ENCODE results near the gene PSME2. TPM values are rescaled to one million over a fixed set of nuclear protein-coding genes. Genes with fewer than 3 reads are reported as not detected.

The PSME2 gene, protein sequence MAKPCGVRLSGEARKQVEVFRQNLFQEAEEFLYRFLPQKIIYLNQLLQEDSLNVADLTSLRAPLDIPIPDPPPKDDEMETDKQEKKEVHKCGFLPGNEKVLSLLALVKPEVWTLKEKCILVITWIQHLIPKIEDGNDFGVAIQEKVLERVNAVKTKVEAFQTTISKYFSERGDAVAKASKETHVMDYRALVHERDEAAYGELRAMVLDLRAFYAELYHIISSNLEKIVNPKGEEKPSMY
- total RNA-seq = 72.1 and 87.5 TPM in 2 replicates

DNA sequence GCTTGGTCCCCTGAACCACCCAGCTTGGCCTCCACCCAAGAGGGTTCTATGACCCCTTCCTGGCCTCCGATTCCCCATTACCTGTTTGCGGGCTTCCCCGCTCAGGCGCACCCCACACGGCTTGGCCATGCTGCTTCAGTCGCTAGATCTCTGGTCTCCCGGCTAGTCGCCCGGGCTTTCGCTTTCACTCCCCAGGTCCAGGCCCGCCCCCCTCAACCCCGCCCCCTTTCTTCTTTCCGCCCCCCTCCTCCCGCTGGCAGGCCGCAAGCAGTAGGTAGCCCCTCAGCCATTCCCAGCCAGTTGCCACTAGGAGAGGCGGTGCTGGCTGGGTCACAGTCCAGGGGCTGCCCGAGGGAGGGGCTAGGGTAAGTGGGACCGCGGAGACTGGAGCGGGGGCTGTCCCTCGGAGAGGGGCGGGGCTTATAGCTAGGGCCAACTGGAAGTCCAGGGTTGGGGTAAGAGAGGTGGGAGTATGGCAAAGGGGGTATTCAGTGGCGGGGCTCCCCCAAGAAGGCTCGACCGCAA is at the start of gene PSME2:
Gene PSME2, minus strand, starts transcription at position 158 of the 525 bp plus-strand sequence. Its CDS starts 29 bp downstream, at position 129.

DNA sequence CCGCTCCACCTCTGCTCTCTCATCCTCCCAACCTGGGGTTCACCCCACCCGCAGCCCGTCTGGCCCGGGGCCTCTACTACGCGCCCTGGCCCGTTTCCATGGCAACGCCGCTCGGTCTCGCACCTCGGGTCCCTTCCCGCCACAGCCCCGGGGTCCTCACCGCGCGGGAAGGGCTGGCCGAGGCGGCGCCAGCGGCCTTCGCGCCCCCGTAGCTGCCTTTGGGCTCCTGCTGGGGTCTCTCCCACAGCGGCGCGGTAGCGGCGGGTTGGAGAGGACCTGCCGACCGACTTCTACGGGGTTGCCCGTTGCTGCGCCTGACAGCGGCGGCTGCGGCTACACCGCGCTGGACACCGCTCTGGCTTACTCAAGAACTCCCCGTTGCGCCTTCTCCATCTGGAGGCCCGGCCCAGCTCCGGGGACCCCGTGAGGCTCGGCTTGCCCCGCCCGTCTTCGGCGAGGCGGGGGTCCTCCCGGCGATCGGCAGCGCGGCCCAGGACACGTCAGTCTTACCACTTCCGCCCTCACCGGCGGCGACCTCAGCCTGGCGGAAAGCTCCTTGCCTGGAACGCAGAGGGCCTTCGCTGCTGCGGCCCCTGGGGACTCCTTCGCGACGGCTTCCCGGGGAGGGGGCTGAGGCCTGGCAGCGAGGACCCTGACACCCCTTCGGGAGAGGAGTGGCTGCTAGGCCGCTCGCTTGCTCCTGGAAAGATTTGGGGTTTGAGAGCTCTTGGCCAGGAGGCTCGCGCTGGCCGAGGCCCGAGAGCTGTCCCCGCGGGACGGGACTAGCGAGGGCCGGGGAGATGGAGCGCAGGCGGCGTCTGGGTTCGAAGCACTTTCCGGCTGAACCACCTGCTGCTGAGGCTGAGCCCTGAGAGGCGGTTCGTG is 49.0 kb upstream of the PSME2 start, which contains the start of gene TM9SF1:
Gene TM9SF1, minus strand, starts transcription at position 256 of the 885 bp plus-strand sequence. CDS start 422 bp downstream, outside the sequence.

DNA sequence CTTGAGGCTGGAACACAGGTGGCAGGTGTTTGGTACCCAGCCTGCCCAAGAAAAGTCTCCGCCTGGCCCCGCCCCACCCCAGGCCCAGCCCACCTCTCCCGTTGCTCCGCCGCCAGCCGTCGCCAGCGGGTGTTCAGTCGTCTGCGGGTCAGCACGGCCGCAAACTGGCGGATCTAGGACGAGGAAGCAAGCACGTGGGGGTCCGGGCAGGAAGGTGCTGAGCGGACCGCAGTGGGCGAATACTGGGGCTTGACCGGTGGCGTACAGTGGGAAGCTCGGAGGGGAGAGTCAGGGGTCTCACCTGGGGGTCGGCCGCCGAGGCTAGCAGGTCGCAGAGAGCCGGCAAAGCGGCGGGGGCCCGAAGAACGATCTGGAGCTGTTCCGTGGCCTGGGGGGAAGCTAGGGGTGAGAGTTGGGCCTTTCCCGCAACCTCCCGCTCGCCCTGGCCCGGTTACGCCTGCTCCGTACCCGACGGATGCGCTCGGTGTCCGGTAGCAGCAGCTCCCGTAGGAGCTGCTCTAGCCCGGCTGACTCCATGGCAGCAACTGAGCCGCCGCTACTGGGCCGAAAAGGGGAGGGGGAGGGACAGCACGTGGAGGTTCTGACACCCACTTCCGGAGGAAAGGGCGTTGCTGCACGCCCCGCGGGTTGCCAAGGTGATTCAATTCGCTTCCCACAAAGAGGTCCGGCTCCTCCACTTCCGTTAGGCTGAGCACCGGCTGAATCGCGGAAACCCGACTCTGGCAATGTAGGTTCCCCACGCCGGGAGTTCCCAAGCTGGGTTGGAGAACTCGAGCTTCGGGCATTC is 42.0 kb upstream of the PSME2 start, which contains the start of gene IPO4:
Gene IPO4, minus strand, starts transcription at position 566 of the 808 bp plus-strand sequence. Its CDS starts 29 bp downstream, at position 537.

DNA sequence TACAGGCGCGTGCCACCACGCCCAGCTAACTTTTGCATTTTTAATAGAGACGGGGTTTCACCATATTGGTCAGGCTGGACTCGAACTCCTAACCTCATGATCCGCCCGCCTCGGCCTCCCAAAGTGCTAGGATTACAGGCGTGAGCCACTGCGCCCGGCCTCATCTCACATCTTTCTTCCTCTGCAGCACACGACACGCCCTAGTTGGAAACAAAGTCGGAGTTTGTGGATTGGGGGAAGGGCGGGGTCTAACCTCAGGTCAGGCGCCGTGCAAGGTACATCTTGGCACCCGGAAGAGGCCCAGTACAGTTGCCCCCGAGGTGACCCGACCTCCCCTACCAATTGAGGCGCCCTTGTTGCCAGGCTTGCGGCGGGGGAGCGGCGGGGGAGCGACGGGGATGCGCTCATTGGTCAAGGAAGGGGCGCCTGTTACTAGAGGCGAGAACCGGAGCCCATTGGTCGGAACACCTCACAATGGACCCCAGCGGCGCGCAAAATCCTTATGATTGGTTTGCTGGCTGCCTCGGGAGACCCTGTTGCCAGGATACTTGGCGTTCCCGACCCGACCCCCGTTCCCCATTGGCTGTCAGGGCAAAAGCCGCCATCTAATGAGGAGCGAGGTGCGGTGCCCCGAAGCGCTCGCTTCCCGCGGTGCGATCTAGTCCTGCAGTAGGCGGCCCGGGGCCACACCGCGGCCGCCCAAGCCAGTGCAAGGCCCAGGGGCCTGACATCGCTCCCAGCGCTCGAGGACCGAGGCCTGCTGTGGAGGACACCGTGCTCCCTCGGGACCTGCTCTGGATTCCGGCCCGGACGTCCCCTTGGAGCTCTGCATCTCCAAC is 25.2 kb upstream of the PSME2 start, which contains the start of gene REC8:
Gene REC8, plus strand, starts transcription at position 659 of the 839 bp plus-strand sequence. CDS start 473 bp downstream, outside the sequence.

DNA sequence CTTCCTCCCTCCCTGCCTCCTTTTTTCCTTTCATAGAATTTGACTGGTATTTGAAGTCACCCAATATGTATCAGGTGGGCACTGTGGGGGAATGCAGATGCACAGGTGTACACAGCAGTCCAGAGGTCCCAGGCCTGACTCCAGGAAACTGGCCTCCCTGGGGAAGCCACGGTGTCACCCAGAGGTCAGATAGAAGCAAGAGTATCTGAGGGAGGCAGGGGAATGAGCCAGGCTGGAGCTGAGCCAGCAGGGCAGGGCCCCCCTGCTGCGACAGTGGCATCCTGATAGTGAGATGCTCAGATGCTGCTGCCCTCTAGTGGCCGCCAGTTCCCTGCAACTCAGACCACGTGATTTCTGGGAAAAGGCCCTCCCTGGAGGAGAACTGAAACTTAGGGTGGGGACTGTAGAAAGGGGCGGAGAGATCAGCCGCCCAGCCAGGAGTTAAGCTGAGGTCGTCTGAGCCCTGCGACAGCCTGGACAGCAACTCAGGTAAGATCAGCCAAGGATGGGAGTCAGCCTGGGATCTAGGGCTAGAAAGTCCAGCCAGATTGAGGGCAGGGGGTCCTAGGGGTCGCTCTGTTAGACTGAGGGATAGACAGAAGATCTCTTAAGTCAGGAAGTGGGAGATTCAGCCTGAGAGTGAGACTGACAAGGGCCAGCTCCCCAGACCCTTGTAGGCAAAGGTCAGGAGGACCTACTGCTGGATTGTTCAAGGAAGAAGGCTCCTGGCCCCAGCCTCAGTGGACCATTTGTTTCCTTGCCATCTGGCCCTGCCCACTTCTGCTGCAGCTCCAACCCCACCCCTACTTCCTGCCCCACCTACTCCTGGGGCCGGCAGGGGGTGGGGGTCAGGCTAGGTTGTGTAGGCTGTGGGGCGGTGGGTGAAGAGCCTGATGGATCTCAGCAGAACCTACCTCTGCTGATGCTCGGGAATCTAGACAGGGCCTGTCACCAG is 14.7 kb upstream of the PSME2 start, which contains the start of gene IRF9:
Gene IRF9, plus strand, starts transcription at position 416 of the 955 bp plus-strand sequence. CDS start 880 bp downstream, outside the sequence.

DNA sequence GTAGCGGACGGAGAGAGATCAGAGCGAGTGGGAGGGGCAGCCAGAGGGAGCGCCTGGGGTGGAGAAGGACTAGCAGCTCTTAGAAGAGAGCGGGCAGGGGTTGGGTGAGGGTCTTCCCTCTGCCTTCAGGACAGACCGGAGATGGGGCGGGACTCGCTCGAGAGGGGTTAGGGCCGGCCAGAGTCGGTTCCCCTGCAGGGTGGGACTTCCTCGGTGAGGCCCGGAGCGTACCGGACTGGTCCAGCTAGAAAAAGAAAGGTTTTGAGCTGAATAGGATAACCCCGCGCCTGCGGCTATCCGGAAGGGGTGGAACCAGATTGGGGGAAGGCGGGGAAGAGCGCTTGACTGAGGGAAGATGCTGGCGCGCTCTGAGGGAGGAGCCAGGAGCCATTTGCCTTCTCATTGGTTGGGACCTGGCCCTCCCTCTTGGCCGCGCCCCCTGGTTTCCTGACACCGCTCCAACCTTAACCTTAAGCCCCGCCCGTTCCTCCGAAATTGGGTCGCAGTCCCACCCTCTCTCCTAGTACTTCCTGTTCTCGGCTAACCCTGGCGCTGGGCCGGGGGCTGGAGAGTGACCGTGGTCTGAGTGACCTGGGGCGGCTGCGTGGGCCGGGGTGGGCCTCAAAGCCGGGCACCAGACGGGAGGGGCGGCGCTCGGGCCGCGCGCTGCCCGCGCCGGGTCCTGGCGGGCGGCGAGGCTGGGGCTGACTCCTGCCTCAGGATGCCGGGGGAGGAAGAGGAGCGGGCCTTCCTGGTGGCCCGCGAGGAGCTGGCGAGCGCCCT is 759 bp upstream of the PSME2 start, which contains the start of gene RNF31:
Gene RNF31, plus strand, starts transcription at position 521 of the 783 bp plus-strand sequence. Its CDS starts 201 bp downstream, at position 722.

DNA sequence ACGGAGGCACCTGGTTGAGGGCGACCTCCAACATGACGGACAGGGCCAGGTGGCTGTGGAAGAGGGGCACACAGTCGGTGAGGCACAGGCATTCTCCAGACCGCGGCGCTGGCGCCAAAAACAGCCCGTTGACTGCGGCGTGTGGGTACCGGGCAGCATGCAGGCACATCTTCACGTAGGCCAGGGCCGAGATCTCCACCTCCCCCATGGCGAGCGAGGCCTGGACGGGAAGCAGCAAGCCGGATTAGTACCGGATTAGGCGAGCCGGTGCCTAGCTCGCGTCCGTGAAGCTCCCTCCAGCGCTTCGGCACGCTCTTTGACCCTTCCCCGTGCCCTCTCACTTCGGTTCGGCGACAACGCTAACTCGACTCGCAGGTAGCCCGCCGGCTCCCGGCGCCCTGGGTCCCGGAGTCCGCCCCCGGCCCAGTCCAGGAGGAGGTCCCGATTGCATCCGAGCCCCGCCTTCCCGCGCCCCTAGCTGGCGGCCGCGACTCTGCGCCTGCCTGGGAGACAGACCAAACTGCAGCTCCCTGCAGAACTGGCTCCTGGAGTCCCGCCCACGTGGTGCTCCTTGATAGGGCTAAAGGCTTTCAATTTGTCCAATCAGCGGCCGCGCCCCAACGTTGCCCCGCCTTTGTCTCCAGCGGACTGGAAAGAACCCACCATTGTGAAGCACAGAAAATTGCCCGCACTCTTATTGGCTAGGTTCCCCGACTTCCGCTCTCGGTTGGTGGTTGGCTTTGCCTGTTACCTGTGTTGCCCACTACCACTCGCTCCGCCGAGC is 5.1 kb downstream of the PSME2 start, which contains the start of gene EMC9:
Gene EMC9, minus strand, starts transcription at position 495 of the 784 bp plus-strand sequence. Its CDS starts 287 bp downstream, at position 208.

DNA sequence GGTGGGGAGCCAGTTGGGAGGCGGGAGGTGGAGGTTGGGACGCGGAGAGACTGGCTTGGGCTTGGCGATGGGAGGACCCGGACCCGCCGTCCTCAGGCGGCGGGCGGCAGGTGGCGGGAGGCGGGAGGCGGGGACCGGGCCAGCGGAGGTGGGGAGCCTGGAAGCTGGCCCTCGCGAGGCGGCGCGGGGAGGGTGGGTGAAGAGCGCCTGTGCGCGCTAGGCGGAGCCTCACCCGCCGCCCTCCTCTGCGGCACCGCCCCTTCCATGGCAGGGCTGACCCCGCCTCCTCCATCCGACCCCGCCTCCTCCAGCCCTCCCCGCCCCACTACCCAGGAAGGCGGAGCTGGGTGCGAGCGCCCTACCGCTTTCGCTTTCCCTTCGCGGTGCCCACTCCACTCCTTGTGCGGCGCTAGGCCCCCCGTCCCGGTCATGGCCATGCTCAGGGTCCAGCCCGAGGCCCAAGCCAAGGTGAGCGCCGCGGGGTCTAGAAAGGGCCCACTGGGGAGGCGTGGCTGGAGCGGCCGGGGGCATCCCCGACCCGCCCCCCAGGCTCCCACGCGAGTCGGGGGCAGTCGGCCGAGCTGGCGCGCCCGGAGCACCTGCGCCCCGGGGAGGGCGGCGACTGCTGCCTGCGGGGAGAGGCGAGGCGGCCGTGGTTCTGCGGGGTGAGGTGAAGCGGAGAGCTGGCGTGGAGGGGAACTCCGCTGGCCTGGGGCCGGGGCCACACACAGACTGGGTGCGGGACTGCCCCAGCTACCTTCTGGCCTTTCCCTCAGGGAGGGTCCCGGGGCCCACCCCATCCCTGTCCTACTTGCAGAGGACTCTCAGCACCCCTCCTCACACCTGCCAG is 10.4 kb downstream of the PSME2 start, which contains the start of gene PSME1:
Gene PSME1, plus strand, starts transcription at position 361 of the 850 bp plus-strand sequence. Its CDS starts 69 bp downstream, at position 430.

DNA sequence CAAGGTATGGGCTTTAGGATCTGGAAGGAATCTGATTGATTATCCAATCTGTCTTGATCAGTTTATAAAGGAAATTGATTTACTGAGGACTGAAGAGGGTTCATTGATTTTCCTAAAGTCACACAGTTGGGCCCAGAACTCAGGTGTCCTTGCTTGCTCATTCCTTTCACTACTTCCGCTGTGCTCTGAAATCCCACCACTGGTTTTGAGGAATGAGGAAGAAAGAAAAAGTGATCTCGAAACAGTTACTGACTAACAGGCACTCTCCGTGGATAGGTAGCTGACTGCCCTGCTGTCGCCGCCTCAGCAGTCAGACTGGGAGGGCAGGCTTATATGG is 16.1 kb downstream of the PSME2 start, which contains the start of gene FITM1:
Gene FITM1, plus strand, starts transcription at position 280 of the 337 bp plus-strand sequence. CDS start 905 bp downstream, outside the sequence.

DNA sequence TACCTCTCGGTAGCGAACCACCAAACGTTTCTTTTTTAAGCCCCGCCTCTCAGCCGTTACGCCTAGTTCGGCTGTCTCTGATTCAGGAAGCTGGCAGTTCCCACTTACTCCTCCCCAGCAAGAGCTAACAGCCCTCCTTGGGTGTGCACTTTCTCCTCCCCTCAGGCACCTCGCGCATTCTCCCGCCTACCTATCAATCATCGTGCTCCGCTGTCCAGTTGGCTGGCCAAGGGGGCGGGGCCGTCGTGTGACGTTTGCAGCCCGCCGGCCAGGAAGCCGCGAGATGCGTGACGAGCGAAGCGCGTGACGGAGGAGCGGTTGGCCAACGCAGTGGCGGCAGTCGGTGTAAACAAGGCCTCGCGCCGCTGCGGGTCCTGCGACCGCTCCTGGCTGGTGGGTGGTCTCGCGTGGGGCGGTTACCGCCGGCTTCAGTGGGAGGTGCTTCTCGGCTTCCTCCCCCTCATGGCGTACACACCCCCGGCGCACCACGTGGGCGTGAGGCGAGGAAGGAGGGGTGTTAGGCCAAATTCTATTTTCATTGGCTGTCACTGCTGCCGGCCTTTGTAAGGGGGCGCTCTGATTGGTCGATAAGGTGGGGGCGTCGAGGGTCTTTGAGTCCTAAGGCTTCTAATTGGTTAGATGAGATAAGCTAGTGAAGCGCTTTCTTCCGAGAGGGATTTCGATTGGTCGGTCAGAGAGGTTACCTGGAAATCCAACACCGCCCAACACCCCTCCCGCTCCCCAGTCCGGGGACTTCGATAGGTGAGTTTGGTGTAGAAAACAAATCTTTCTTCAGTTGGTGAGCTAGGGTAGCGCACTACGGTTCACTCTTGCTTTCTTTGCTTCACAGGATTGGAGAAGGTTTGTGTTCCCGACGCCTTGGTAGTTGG is 31.6 kb downstream of the PSME2 start, which contains the start of the genes DCAF11 and NRL:
Gene DCAF11, plus strand, starts transcription at position 246 of the 890 bp plus-strand sequence. CDS start 818 bp downstream, outside the sequence.
Gene NRL, minus strand, starts transcription at position 418 of the 890 bp plus-strand sequence. CDS start 32,101 bp downstream, outside the sequence.

DNA sequence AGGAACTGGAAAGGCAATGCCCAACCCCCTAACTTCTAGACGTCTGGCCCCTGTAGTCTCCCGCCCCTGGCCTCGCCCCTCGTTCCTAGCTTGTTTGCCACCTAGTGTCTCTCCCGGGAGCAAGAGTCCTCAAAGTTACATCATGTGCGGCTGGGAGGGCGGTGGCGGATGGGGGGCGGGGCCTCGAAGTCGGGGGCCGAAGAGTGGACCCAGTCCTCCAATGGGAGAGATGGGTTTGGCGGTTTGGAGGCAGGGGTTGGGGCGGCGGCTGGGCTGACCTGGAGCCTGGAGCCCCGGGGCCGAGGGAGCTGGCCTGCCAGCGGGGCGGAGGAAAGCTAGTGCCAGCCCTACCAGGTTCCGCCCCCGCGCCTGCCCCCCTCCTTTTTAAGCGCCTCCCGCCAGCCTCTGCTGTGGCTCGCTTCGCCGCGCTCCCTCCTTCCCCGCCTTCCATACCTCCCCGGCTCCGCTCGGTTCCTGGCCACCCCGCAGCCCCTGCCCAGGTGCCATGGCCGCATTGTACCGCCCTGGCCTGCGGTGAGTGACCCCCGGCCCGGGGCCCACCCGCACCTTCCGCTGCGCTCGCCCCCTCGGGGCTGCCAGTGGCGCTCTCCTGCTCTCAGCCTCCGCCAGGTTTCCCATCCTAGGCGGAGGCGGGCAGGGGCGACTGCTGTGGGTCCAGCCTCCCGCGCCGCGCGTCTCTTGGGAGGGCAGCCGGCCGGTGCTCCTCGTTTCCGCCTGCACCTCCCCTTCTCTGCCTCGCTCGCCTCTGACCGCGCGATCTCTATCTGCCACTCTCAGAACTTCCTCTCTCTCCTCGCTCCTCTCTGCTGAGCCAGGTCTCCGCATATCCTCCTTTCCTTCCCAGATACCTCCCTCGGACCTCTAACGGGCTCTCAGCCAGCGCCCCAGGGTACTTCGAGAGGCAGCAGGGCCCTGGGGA is 52.2 kb downstream of the PSME2 start, which contains the start of gene PCK2:
Gene PCK2, plus strand, starts transcription at position 411 of the 940 bp plus-strand sequence. Its CDS starts 95 bp downstream, at position 506.

Measured in subcutaneous preadipocyte (primary cell).